ENCODE results near the gene PAPPA. TPM values are rescaled to one million over a fixed set of nuclear protein-coding genes. Genes with fewer than 3 reads are reported as not detected.
A peak's percentile ranks its signal among the peaks of the same experiment; 100 is the strongest.

The PAPPA gene
- total and polyA plus RNA-seq, 9 of the 15 experiments (the other 6 are each of a cell fraction or from before 2014, with no cell fraction given): 0.06 to 0.18 (median 0.11) TPM

DNA sequence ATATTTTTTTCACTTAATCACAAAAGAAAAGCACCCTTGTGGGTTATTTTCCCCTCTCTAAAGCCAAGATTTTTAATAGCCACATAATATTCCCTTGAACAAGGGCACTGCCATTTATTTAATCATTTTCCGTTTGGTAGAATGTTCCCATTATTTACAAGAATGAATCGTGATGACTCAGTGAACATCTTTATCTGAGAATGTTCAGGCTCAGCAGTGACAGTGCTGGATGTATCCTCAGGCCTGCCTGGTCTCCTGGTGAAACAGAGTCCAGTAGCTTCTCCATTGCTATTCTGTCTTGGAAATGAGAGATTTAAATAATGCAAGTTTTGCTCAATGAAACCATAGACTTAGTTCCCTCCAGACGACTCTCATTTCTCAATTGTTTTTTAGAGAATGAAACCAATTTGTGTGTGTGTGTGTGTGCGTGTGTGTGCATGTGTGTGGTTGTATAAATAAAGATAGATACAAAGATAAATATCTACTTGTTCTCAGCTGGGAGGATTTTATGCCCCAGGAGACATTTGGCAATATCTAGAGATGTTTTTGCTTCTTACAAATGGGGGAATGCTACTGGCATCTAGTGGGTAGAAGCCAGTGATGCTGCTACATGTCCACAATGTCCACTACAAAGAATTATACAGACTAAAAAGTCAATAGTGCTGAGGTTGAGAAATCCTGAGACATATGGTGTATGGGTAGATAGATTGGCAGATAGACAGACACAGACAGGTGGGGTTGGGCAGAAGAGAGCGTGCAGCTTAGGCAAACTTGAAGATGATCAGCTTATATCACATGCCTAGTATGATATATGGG is 55.0 kb downstream of the PAPPA start (continued):
- no peak for TF ChIP-seq RB1 (IDR thresholded peaks at IDR 0.05; ENCODE audit: low read depth)
- TF ChIP-seq CREBBP (IDR thresholded peaks at IDR 0.05; ENCODE audit: low read depth, low read length): no peak
- no peak for TF ChIP-seq MTF1 (CRISPR knock-in tag; IDR thresholded peaks at IDR 0.05; ENCODE audit: borderline replicate concordance)
- no peak for TF ChIP-seq ZNF695 (CRISPR knock-in tag; IDR thresholded peaks at IDR 0.05)
- no peak for TF ChIP-seq SIN3B (IDR thresholded peaks at IDR 0.05; ENCODE audit: low read depth)
- no peak for TF ChIP-seq ZFP36 (IDR thresholded peaks at IDR 0.05; ENCODE audit: low read depth, low read length, partially characterized antibody)
- TF ChIP-seq, protein P1, sequence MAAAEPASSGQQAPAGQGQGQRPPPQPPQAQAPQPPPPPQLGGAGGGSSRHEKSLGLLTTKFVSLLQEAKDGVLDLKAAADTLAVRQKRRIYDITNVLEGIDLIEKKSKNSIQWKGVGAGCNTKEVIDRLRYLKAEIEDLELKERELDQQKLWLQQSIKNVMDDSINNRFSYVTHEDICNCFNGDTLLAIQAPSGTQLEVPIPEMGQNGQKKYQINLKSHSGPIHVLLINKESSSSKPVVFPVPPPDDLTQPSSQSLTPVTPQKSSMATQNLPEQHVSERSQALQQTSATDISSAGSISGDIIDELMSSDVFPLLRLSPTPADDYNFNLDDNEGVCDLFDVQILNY (CRISPR knock-in tag; IDR thresholded peaks at IDR 0.05): no peak
- no peak for TF ChIP-seq TCF3 (CRISPR knock-in tag; IDR thresholded peaks at IDR 0.05)
- no peak for TF ChIP-seq CEBPG (CRISPR knock-in tag; IDR thresholded peaks at IDR 0.05)
- TF ChIP-seq CEBPG (tag; conservative IDR thresholded peaks at IDR 0.05 in 1 of 2, IDR thresholded peaks at IDR 0.05 in 1 of 2): no peak
- no peak for TF ChIP-seq FOXJ3 (CRISPR knock-in tag; IDR thresholded peaks at IDR 0.05)
- TF ChIP-seq, protein P2, sequence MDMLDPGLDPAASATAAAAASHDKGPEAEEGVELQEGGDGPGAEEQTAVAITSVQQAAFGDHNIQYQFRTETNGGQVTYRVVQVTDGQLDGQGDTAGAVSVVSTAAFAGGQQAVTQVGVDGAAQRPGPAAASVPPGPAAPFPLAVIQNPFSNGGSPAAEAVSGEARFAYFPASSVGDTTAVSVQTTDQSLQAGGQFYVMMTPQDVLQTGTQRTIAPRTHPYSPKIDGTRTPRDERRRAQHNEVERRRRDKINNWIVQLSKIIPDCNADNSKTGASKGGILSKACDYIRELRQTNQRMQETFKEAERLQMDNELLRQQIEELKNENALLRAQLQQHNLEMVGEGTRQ (CRISPR knock-in tag; IDR thresholded peaks at IDR 0.05): no peak
- TF ChIP-seq NR4A1 (CRISPR knock-in tag; IDR thresholded peaks at IDR 0.05): no peak
- no peak for TF ChIP-seq NR4A1 (tag; IDR thresholded peaks at IDR 0.05)
- no peak for TF ChIP-seq HDAC8 (tag; IDR thresholded peaks at IDR 0.05)
- TF ChIP-seq ZNF12 (CRISPR knock-in tag; IDR thresholded peaks at IDR 0.05): no peak
- peak; percentile 59; the same call in 1 of the 2 replicates for TF ChIP-seq MAFG (tag; conservative IDR thresholded peaks at IDR 0.05)
- TF ChIP-seq SLC30A9 (CRISPR knock-in tag; IDR thresholded peaks at IDR 0.05): no peak
- no peak for TF ChIP-seq ZNF217 (CRISPR knock-in tag; IDR thresholded peaks at IDR 0.05)
- TF ChIP-seq, protein P3, sequence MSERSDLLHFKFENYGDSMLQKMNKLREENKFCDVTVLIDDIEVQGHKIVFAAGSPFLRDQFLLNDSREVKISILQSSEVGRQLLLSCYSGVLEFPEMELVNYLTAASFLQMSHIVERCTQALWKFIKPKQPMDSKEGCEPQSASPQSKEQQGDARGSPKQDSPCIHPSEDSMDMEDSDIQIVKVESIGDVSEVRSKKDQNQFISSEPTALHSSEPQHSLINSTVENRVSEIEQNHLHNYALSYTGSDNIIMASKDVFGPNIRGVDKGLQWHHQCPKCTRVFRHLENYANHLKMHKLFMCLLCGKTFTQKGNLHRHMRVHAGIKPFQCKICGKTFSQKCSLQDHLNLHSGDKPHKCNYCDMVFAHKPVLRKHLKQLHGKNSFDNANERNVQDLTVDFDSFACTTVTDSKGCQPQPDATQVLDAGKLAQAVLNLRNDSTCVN (CRISPR knock-in tag; IDR thresholded peaks at IDR 0.05): no peak
- no peak for TF ChIP-seq RFX7 (CRISPR knock-in tag; IDR thresholded peaks at IDR 0.05)
- no peak for TF ChIP-seq CREM (IDR thresholded peaks at IDR 0.05; ENCODE audit: low read depth)
- no peak for TF ChIP-seq EZH2 (IDR thresholded peaks at IDR 0.05; ENCODE audit: borderline replicate concordance, low read depth, low read length)
- no peak for TF ChIP-seq SMARCB1 (IDR thresholded peaks at IDR 0.05; ENCODE audit: insufficient read length, low read depth)
- TF ChIP-seq, protein P4, sequence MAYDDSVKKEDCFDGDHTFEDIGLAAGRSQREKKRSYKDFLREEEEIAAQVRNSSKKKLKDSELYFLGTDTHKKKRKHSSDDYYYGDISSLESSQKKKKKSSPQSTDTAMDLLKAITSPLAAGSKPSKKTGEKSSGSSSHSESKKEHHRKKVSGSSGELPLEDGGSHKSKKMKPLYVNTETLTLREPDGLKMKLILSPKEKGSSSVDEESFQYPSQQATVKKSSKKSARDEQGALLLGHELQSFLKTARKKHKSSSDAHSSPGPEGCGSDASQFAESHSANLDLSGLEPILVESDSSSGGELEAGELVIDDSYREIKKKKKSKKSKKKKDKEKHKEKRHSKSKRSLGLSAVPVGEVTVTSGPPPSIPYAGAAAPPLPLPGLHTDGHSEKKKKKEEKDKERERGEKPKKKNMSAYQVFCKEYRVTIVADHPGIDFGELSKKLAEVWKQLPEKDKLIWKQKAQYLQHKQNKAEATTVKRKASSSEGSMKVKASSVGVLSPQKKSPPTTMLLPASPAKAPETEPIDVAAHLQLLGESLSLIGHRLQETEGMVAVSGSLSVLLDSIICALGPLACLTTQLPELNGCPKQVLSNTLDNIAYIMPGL (CRISPR knock-in tag; IDR thresholded peaks at IDR 0.05): no peak
